ENCODE measurements around the gene ZNF329.
"Not testable (repeated sequence)": the region's sequence is repeated elsewhere in the genome, so short reads cannot be mapped to it uniquely, and the experiment has no call there.

The ZNF329 gene

GRCh38 chr19:58150328-58150921 is at the start of gene ZNF329:
TSS of gene ZNF329 (minus strand) at chr19:58150789. CDS start at chr19:58129503, 21,286 bp downstream.
- DNase-seq (ENCODE audit: low read depth in 1 of 2, low spot score in 1 of 2), result peak; percentile 84 to 94

GRCh38 chr19:58196901-58197616 is 46.5 kb upstream of the ZNF329 start:
- no peak for DNase-seq (ENCODE audit: low read depth in 1 of 2, low spot score in 1 of 2)

- no peak for DNase-seq (ENCODE audit: low read depth in 1 of 2, low spot score in 1 of 2)
Measured at GRCh38 chr19:58183817-58184215, 33.2 kb upstream of the ZNF329 start.

- DNase-seq (ENCODE audit: low read depth in 1 of 2, low spot score in 1 of 2), result peak; percentile 87 to 92
Measured at GRCh38 chr19:58182989-58183816, 32.6 kb upstream of the ZNF329 start, which contains the start of gene ZNF274. TSS of gene ZNF274 (plus strand) at chr19:58183061. CDS start at chr19:58183966, 905 bp downstream.

GRCh38 chr19:58182577-58182988 is 32.0 kb upstream of the ZNF329 start:
- DNase-seq (ENCODE audit: low read depth in 1 of 2, low spot score in 1 of 2), result peak in 1 of 2 donors; percentile 63

- DNase-seq (ENCODE audit: low read depth in 1 of 2, low spot score in 1 of 2), result peak; percentile 26 to 45
Measured at GRCh38 chr19:58181902-58182576, 31.4 kb upstream of the ZNF329 start.

GRCh38 chr19:58170860-58171259 is 20.3 kb upstream of the ZNF329 start:
- no peak for DNase-seq (ENCODE audit: low read depth in 1 of 2, low spot score in 1 of 2)

- DNase-seq (ENCODE audit: low read depth in 1 of 2, low spot score in 1 of 2), result no peak
Measured at GRCh38 chr19:58166708-58167280, 16.2 kb upstream of the ZNF329 start.

- no peak for DNase-seq (ENCODE audit: low read depth in 1 of 2, low spot score in 1 of 2)
Measured at GRCh38 chr19:58166268-58166667, 15.7 kb upstream of the ZNF329 start.

GRCh38 chr19:58157045-58157728 is 6.6 kb upstream of the ZNF329 start:
- DNase-seq (ENCODE audit: low read depth in 1 of 2, low spot score in 1 of 2), result no peak

- peak; percentile 97 to 99 for DNase-seq (ENCODE audit: low read depth in 1 of 2, low spot score in 1 of 2)
Measured at GRCh38 chr19:58154679-58155648, 4.4 kb upstream of the ZNF329 start.

GRCh38 chr19:58154287-58154678 is 3.7 kb upstream of the ZNF329 start:
- no peak for DNase-seq (ENCODE audit: low read depth in 1 of 2, low spot score in 1 of 2)

GRCh38 chr19:58153386-58153785 is 2.8 kb upstream of the ZNF329 start:
- DNase-seq (ENCODE audit: low read depth in 1 of 2, low spot score in 1 of 2), result no peak

GRCh38 chr19:58147475-58147874 is 3.1 kb downstream of the ZNF329 start:
- not testable (repeated sequence) for DNase-seq (ENCODE audit: low read depth in 1 of 2, low spot score in 1 of 2)

- DNase-seq (ENCODE audit: low read depth in 1 of 2, low spot score in 1 of 2), result no peak
Measured at GRCh38 chr19:58145849-58146248, 4.7 kb downstream of the ZNF329 start.

- no peak for DNase-seq (ENCODE audit: low read depth in 1 of 2, low spot score in 1 of 2)
Measured at GRCh38 chr19:58134244-58134643, 16.3 kb downstream of the ZNF329 start.

- no peak for DNase-seq (ENCODE audit: low read depth in 1 of 2, low spot score in 1 of 2)
Measured at GRCh38 chr19:58129284-58129683, 21.3 kb downstream of the ZNF329 start.

GRCh38 chr19:58128041-58128685 is 22.4 kb downstream of the ZNF329 start:
- no peak for DNase-seq (ENCODE audit: low read depth in 1 of 2, low spot score in 1 of 2)

GRCh38 chr19:58123354-58123753 is 27.2 kb downstream of the ZNF329 start:
- no peak for DNase-seq (ENCODE audit: low read depth in 1 of 2, low spot score in 1 of 2)

Measured in stimulated activated CD4-positive, alpha-beta T cell treated with anti-CD3 and anti-CD28 coated beads, Interleukin-15, amount 100 ng/mL, for 1 hour (primary cell).